OCI-LY7 (cell line): Measurements from ENCODE around the gene RASSF5.

Experiments used
- CTCF ChIP-seq: fragments of 200-600 bp; sonication (generic); conservative IDR thresholded peaks from 2 replicates; pipeline ENCODE4 v1.5.1; 2014; ENCODE audit warnings: mild to moderate bottlenecking, antibody characterized with exemption, low read length, moderate library complexity, mixed read lengths
- EZH2phosphoT487 ChIP-seq: fragments of 200-600 bp; sonication (generic); IDR thresholded peaks from 2 replicates; pipeline ENCODE4 v1.6.1; 2018; ENCODE audit warnings: low read depth, borderline replicate concordance, mild to moderate bottlenecking, mixed run types, antibody characterized with exemption, low read length, moderate library complexity, mixed read lengths

GRCh38 chr1:206476591-206476990, 30.7 kb upstream of the RASSF5 start:
- no peak for TF ChIP-seq CTCF
- no peak for TF ChIP-seq EZH2phosphoT487
